ENCODE results near the gene AIRE.

DNA sequence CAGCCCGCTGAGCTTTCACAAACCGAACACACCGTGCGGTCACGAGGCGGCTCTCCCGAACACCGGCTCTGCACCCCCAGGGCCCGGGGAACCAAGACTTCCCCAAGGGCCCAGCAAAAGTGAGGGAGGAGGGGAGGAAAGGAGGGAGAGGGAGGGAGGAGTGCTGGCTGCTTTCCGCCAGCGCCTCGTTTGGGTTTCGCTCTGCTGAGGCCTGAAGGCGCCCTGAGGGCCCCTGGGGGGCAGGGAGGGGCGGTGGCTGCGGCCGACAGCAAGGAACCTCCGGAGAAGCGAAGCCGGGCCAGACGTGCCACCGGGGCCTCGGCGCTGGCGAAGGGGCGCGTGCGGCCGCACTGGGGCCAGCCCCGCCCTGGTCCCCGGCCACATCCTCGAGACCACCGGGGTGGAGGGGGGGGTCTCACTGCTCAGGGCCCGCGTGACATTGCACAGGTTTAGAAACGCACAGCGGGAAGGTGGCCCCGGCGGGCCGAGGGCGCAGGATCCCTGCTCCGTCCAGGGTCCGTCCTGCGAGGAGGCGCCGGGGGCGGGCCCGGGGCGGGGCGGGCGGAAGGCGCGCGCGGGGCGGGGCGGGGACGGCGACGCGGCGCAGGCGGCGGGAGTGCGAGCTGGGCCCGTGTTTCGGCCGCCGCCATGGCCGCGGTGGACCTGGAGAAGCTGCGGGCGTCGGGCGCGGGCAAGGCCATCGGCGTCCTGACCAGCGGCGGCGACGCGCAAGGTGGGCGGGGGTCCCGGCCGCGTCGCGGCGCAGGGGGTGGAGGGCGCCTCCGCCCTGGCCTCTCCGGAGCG, 14.0 kb downstream of the AIRE start, which contains the start of gene PFKL:
- TF ChIP-seq, protein P1, sequence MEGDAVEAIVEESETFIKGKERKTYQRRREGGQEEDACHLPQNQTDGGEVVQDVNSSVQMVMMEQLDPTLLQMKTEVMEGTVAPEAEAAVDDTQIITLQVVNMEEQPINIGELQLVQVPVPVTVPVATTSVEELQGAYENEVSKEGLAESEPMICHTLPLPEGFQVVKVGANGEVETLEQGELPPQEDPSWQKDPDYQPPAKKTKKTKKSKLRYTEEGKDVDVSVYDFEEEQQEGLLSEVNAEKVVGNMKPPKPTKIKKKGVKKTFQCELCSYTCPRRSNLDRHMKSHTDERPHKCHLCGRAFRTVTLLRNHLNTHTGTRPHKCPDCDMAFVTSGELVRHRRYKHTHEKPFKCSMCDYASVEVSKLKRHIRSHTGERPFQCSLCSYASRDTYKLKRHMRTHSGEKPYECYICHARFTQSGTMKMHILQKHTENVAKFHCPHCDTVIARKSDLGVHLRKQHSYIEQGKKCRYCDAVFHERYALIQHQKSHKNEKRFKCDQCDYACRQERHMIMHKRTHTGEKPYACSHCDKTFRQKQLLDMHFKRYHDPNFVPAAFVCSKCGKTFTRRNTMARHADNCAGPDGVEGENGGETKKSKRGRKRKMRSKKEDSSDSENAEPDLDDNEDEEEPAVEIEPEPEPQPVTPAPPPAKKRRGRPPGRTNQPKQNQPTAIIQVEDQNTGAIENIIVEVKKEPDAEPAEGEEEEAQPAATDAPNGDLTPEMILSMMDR (IDR thresholded peaks at IDR 0.05): no peak
- peak in 2 of 3 donors; percentile 18 to 47 for TF ChIP-seq POLR2AphosphoS5 (IDR thresholded peaks at IDR 0.05)
